MG63 (cell line): Measurements from ENCODE around the gene SCFD2. TPM values are rescaled to one million over a fixed set of nuclear protein-coding genes. Genes with fewer than 3 reads are reported as not detected.
"Not testable (repeated sequence)": the region's sequence is repeated elsewhere in the genome, so short reads cannot be mapped to it uniquely, and the experiment has no call there.

Experiments used
- DNase-seq: peaks from one replicate; pipeline ENCODE4 v3.0.0-alpha.2; 2020
- H3K27me3 ChIP-seq: fragments of 250-450 bp; sonication (Bioruptor Pico); 2 replicates; pipeline ENCODE4 v1.5.1; 2020; ENCODE audit warnings: mild to moderate bottlenecking, moderate library complexity
- H3K36me3 ChIP-seq: fragments of 250-450 bp; sonication (Bioruptor Pico); 2 replicates; pipeline ENCODE4 v1.5.1; 2020; ENCODE audit warnings: mild to moderate bottlenecking, moderate library complexity
- H3K4me3 ChIP-seq: fragments of 250-450 bp; sonication (Bioruptor Pico); 2 replicates; pipeline ENCODE4 v1.5.1; 2020; ENCODE audit warnings: mild to moderate bottlenecking, moderate library complexity
- H3K9me3 ChIP-seq: fragments of 250-450 bp; sonication (Bioruptor Pico); 2 replicates; pipeline ENCODE4 v1.5.1; 2020; ENCODE audit warnings: mild to moderate bottlenecking, moderate library complexity
- total RNA-seq: library from RNA; depleted of rRNA; stranded (reverse); fragments of >200 nt; shearing (Covaris generic); gene quantifications from 2 replicates; pipeline ENCODE4 v1.2.3, GENCODE V29; 2014; ENCODE audit warnings: low replicate concordance

SCFD2 gene
- total RNA-seq, 1 experiment from 2014 or later, result 119 TPM

GRCh38 chr4:52843958-52844357 lies 521.9 kb downstream of the SCFD2 start:
- DNase-seq, result no peak
- no peaks in the 10 kb centered on the region for H3K27me3 ChIP-seq

GRCh38 chr4:52843351-52843750 lies 522.5 kb downstream of the SCFD2 start:
- Histone ChIP-seq H3K4me3 (no peak overlapping the region), H3K9me3 (no peaks in the 10 kb centered on the region), H3K27me3 (no peaks in the 10 kb centered on the region)

More at GRCh38 chr4:52843958-52844357, 521.9 kb downstream of the SCFD2 start:
- Histone ChIP-seq H3K4me3 (no peak overlapping the region), H3K9me3 (no peaks in the 10 kb centered on the region), H3K36me3 (no peaks in the 10 kb centered on the region)

GRCh38 chr4:52842792-52843191 lies 523.1 kb downstream of the SCFD2 start:
- H3K9me3 ChIP-seq, result no peaks in the 10 kb centered on the region
- no peak overlapping the region for H3K4me3 ChIP-seq
- H3K27me3 ChIP-seq, result no peaks in the 10 kb centered on the region
- no peak for DNase-seq
- H3K36me3 ChIP-seq, result no peaks in the 10 kb centered on the region

More at GRCh38 chr4:52843351-52843750, 522.5 kb downstream of the SCFD2 start:
- H3K36me3 ChIP-seq, result no peaks in the 10 kb centered on the region
- no peak for DNase-seq

- no peak for DNase-seq
- Histone ChIP-seq H3K4me3 (no peak overlapping the region), H3K36me3 (no peaks in the 10 kb centered on the region), H3K9me3 (no peaks in the 10 kb centered on the region), H3K27me3 (no peaks in the 10 kb centered on the region)
Measured at GRCh38 chr4:52841682-52842456, 524.0 kb downstream of the SCFD2 start.

- Histone ChIP-seq H3K27me3 (no peaks in the 10 kb centered on the region), H3K36me3 (no peaks in the 10 kb centered on the region), H3K9me3 (no peaks in the 10 kb centered on the region), H3K4me3 (no peak overlapping the region)
- DNase-seq, result no peak
Measured at GRCh38 chr4:52840531-52841370, 525.1 kb downstream of the SCFD2 start.

- no peaks in the 10 kb centered on the region for H3K27me3 ChIP-seq
- no peak for DNase-seq
Measured at GRCh38 chr4:52838729-52839586, 526.9 kb downstream of the SCFD2 start.

GRCh38 chr4:52837716-52838558 lies 527.9 kb downstream of the SCFD2 start:
- Histone ChIP-seq H3K9me3 (no peaks in the 10 kb centered on the region), H3K27me3 (no peaks in the 10 kb centered on the region), H3K4me3 (no peak overlapping the region), H3K36me3 (no peaks in the 10 kb centered on the region)
- DNase-seq, result peak; percentile 94

More at GRCh38 chr4:52838729-52839586, 526.9 kb downstream of the SCFD2 start:
- no peaks in the 10 kb centered on the region for H3K9me3 ChIP-seq
- H3K4me3 ChIP-seq, result no peak overlapping the region
- no peaks in the 10 kb centered on the region for H3K36me3 ChIP-seq

GRCh38 chr4:52836678-52837077 lies 529.2 kb downstream of the SCFD2 start:
- Histone ChIP-seq H3K9me3 (no peaks in the 10 kb centered on the region), H3K4me3 (no peak overlapping the region), H3K27me3 (no peaks in the 10 kb centered on the region), H3K36me3 (no peaks in the 10 kb centered on the region)
- no peak for DNase-seq

GRCh38 chr4:52836120-52836519 lies 529.7 kb downstream of the SCFD2 start:
- DNase-seq, result no peak
- no peaks in the 10 kb centered on the region for H3K36me3 ChIP-seq
- H3K9me3 ChIP-seq, result no peaks in the 10 kb centered on the region
- H3K27me3 ChIP-seq, result no peaks in the 10 kb centered on the region
- no peak overlapping the region for H3K4me3 ChIP-seq

- H3K27me3 ChIP-seq, H3K4me3 ChIP-seq, H3K9me3 ChIP-seq, H3K36me3 ChIP-seq, DNase-seq: not testable (repeated sequence)
Measured at GRCh38 chr4:52834641-52835456, 531.0 kb downstream of the SCFD2 start.

- Histone ChIP-seq H3K27me3 (0 out of 2 replicates have a peak, but pooled peaks cover 2% of the 10 kb centered on the region), H3K4me3 (no peak overlapping the region), H3K9me3 (no peaks in the 10 kb centered on the region), H3K36me3 (no peaks in the 10 kb centered on the region)
- DNase-seq, result peak; percentile 87
Measured at GRCh38 chr4:52833941-52834525, 531.8 kb downstream of the SCFD2 start.

- H3K36me3 ChIP-seq, result no peaks in the 10 kb centered on the region
- no peak for DNase-seq
- H3K4me3 ChIP-seq, result no peak overlapping the region
- 0 out of 2 replicates have a peak, but pooled peaks cover 2% of the 10 kb centered on the region for H3K27me3 ChIP-seq
- no peaks in the 10 kb centered on the region for H3K9me3 ChIP-seq
Measured at GRCh38 chr4:52825460-52826090, 540.3 kb downstream of the SCFD2 start.

GRCh38 chr4:52824603-52825459 lies 541.0 kb downstream of the SCFD2 start:
- Histone ChIP-seq H3K36me3 (no peaks in the 10 kb centered on the region), H3K27me3 (0 out of 2 replicates have a peak, but pooled peaks cover 2% of the 10 kb centered on the region), H3K9me3 (no peaks in the 10 kb centered on the region), H3K4me3 (no peak overlapping the region)
- DNase-seq, result no peak

GRCh38 chr4:52824270-52824602 lies 541.6 kb downstream of the SCFD2 start:
- H3K36me3 ChIP-seq, result no peaks in the 10 kb centered on the region
- DNase-seq, result no peak
- H3K4me3 ChIP-seq, result no peak overlapping the region
- H3K27me3 ChIP-seq, result no peaks in the 10 kb centered on the region
- no peaks in the 10 kb centered on the region for H3K9me3 ChIP-seq
